ENCODE measurements around the gene PRELID1.

PRELID1 gene

DNA sequence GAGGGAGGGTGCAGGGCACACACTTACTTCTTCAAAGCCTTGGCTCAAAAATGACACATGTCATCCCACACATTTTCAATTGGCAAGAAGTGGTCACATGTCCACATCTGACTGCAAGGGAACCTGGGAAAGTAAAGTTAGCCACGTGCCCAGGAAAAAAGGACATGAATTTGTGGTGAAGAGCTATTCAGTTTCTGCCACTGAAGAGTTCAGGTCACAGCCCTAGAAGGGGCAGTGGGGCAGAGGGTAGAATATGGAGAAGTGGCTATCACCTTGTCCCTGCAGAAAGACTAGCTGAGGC, 52.2 kb downstream of the PRELID1 start:
- in situ Hi-C loops (cut with MboI; ENCODE audit: low sequenced_read_pairs): no loop called here
